WTC11 (cell line): ENCODE measurements around the gene PRDM2.

ENCODE experiments used
- TF ChIP-seq, protein P1 (sequence below): fragments of 200-600 bp; IDR thresholded peaks from 2 replicates; pipeline ENCODE4 v1.8.0; 2022; ENCODE audit warnings: antibody characterized with exemption
- TF ChIP-seq, protein P2 (sequence below): sonication (generic); formaldehyde crosslinking; conservative IDR thresholded peaks from 2 replicates; pipeline ENCODE4 v1.8.1; 2022; ENCODE audit warnings: mild to moderate bottlenecking, missing genetic modification reagents

DNA sequence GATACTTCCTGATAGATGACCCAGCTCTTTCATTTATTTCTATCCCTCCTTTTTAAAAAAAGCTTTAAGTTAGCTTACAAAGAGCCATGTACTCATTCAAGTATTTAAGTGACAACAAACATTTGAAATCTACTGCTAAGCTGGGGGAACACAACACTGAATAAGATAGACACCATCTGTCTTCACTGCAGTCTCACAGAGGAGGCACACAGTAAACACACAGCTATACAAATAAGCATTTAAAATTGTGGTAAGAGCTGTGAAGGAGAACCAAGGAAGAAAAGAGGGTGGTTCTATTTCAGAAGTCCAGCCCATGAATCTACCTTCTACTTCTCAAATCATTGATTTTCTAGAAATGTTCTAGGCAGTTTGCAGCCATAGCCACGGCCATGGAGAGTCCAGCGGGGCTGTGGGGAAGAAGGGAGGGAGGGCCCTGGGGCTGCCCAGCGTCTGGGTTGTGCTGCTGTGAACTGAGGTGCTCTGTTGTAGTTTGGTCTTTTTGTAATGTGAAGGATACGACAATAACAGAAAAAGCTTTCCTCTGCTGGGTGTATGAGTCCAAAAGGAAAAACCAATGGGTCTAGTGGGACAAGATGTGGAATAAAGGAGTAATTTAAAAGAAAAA is 28.2 kb downstream of the PRDM2 start:
- TF ChIP-seq, protein P1, sequence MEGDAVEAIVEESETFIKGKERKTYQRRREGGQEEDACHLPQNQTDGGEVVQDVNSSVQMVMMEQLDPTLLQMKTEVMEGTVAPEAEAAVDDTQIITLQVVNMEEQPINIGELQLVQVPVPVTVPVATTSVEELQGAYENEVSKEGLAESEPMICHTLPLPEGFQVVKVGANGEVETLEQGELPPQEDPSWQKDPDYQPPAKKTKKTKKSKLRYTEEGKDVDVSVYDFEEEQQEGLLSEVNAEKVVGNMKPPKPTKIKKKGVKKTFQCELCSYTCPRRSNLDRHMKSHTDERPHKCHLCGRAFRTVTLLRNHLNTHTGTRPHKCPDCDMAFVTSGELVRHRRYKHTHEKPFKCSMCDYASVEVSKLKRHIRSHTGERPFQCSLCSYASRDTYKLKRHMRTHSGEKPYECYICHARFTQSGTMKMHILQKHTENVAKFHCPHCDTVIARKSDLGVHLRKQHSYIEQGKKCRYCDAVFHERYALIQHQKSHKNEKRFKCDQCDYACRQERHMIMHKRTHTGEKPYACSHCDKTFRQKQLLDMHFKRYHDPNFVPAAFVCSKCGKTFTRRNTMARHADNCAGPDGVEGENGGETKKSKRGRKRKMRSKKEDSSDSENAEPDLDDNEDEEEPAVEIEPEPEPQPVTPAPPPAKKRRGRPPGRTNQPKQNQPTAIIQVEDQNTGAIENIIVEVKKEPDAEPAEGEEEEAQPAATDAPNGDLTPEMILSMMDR = no peak
- TF ChIP-seq, protein P2, sequence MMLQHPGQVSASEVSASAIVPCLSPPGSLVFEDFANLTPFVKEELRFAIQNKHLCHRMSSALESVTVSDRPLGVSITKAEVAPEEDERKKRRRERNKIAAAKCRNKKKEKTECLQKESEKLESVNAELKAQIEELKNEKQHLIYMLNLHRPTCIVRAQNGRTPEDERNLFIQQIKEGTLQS (CRISPR knock-in tag) = no peak
